GM19025 (cell line): Measurements from ENCODE around the gene PLEKHA8.

Source experiments
- ATAC-seq: cut with Tn5 transposase; IDR thresholded peaks from one replicate; pipeline ENCODE4 v1.9.1; 2021; ENCODE audit warnings: mild to moderate bottlenecking, low read depth, moderate library complexity; ENCODE audit not compliant: unreplicated experiment

PLEKHA8 gene

GRCh38 chr7:30163231-30163894 lies 135.2 kb downstream of the PLEKHA8 start:
- peak; percentile 48 for ATAC-seq

GRCh38 chr7:30164567-30164966 lies 136.4 kb downstream of the PLEKHA8 start:
- no peak for ATAC-seq

- no peak for ATAC-seq
Measured at GRCh38 chr7:30165590-30165989, 137.4 kb downstream of the PLEKHA8 start.

GRCh38 chr7:30166155-30166840 lies 138.1 kb downstream of the PLEKHA8 start:
- ATAC-seq, result no peak

GRCh38 chr7:30166841-30167235 lies 138.6 kb downstream of the PLEKHA8 start:
- ATAC-seq, result no peak

GRCh38 chr7:30167901-30168300 lies 139.7 kb downstream of the PLEKHA8 start:
- no peak for ATAC-seq

- ATAC-seq, result no peak
Measured at GRCh38 chr7:30168835-30169573, 140.8 kb downstream of the PLEKHA8 start.

- ATAC-seq, result no peak
Measured at GRCh38 chr7:30169579-30169978, 141.4 kb downstream of the PLEKHA8 start.

GRCh38 chr7:30170476-30171205 lies 142.4 kb downstream of the PLEKHA8 start:
- ATAC-seq, result no peak

- ATAC-seq, result no peak
Measured at GRCh38 chr7:30171766-30172447, 143.7 kb downstream of the PLEKHA8 start.

GRCh38 chr7:30172451-30172850 lies 144.2 kb downstream of the PLEKHA8 start:
- ATAC-seq, result no peak

- no peak for ATAC-seq
Measured at GRCh38 chr7:30173058-30173897, 145.1 kb downstream of the PLEKHA8 start.

- ATAC-seq, result no peak
Measured at GRCh38 chr7:30175180-30175579, 147.0 kb downstream of the PLEKHA8 start.

GRCh38 chr7:30175636-30176147 lies 147.5 kb downstream of the PLEKHA8 start:
- no peak for ATAC-seq

GRCh38 chr7:30176463-30177109 lies 148.4 kb downstream of the PLEKHA8 start:
- ATAC-seq, result no peak

- no peak for ATAC-seq
Measured at GRCh38 chr7:30177186-30177585, 149.0 kb downstream of the PLEKHA8 start.

- ATAC-seq, result no peak
Measured at GRCh38 chr7:30177965-30178364, 149.8 kb downstream of the PLEKHA8 start.

- ATAC-seq, result peak; percentile 80
Measured at GRCh38 chr7:30178748-30179436, 150.7 kb downstream of the PLEKHA8 start.
